ENCODE results near the gene GATA2. TPM values are rescaled to one million over a fixed set of nuclear protein-coding genes. Genes with fewer than 3 reads are reported as not detected.

Gene GATA2
- total RNA-seq, 1 experiment from 2014 or later = 9.6 TPM

DNA sequence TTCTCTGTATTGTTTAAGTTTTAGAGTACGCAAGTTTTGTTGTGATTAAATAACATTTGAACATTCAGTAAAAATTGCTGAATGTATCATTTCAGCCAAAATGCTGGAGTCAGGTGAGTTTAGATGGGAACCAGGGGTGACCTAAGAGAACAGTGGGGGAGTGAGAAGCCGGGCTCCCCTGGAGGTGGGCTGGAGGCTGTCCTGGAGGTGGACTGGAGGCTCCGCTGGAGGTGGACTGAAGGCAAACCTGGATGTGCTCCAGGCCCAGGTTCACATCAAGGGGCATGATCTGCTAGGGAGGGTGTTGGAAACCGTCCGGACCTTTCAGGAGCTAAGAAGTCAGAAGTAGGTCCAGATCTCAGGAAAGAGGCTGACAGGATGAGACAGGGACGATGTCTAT, 50.1 kb downstream of the GATA2 start:
- CTCF ChIA-PET = no interaction called here
- Mint-ChIP-seq H3K4me1 (ENCODE audit: low read depth, unreplicated experiment) (no peaks in the 10 kb centered on the region), H3K27ac (ENCODE audit: unreplicated experiment) (no peak overlapping the region), H3K9me3 (ENCODE audit: low read depth, unreplicated experiment) (no peaks in the 10 kb centered on the region), H3K36me3 (ENCODE audit: insufficient read depth, unreplicated experiment) (no peaks in the 10 kb centered on the region), H3K27me3 (ENCODE audit: unreplicated experiment) (peaks cover 92% of the 10 kb centered on the region), H3K4me3 (ENCODE audit: low read depth, unreplicated experiment) (no peak overlapping the region)
- intact Hi-C loops (cut with micrococcal nuclease; ENCODE audit: unreplicated experiment) = no loop called here
- no peak for DNase-seq
- TF ChIP-seq CTCF (IDR thresholded peaks at IDR 0.05; ENCODE audit: unreplicated experiment) = no peak
- BruUV-seq (replicated peaks) = no TSS peak

DNA sequence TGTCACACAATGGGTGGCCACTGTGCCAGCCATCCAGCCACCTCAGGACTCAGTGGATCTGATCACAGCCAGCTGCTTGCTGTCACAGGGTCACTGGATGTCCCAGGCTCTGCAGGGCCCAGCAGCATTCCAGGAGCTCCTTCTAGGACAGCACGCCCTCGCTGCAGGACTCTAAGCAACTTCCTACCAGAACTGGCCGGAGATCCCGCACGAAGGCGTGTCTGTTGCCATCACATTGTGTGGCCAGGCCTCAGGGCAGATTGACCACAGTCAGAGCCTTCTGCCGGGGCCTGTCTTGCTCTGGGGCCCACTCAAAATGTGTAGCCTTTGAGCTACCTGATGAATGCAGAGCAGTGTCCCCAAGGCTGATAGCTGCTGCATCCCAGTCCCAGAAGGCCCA, 50.9 kb downstream of the GATA2 start:
- no peak overlapping the region for H3K27ac Mint-ChIP-seq (ENCODE audit: unreplicated experiment)
- intact Hi-C loops (cut with micrococcal nuclease; ENCODE audit: unreplicated experiment) = no loop called here
- H3K36me3 Mint-ChIP-seq (ENCODE audit: insufficient read depth, unreplicated experiment) = no peaks in the 10 kb centered on the region
- peaks cover 83% of the 10 kb centered on the region for H3K27me3 Mint-ChIP-seq (ENCODE audit: unreplicated experiment)
- TF ChIP-seq CTCF (IDR thresholded peaks at IDR 0.05; ENCODE audit: unreplicated experiment) = no peak
- H3K9me3 Mint-ChIP-seq (ENCODE audit: low read depth, unreplicated experiment) = no peaks in the 10 kb centered on the region
- H3K4me3 Mint-ChIP-seq (ENCODE audit: low read depth, unreplicated experiment) = no peak overlapping the region
- no TSS peak for BruUV-seq (replicated peaks)
- DNase-seq = no peak
- no peaks in the 10 kb centered on the region for H3K4me1 Mint-ChIP-seq (ENCODE audit: low read depth, unreplicated experiment)
- CTCF ChIA-PET = no interaction called here

DNA sequence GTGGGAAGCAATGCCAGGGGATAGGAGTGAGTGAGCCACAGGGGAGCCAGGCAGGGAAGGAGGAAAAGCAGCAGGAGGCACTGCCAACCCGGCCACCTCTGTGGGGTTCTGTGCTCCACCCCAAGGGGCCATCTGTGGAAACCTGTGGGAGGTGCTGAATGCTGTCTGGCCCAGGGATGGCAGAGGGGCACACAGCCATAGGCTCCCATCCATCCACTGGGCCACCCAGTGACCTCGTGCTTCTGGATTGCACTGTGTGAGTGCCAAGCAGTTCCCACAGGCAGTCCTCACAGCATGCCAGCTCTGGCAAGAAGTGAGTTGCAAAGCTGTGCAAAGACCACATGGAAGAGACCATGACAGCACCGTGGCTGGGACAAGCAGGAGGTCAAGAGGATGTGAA, 53.8 kb downstream of the GATA2 start:
- CTCF ChIA-PET = no interaction called here
- DNase-seq = no peak
- no peak for TF ChIP-seq CTCF (IDR thresholded peaks at IDR 0.05; ENCODE audit: unreplicated experiment)
- Mint-ChIP-seq H3K4me1 (ENCODE audit: low read depth, unreplicated experiment) (peaks cover 12% of the 10 kb centered on the region), H3K27ac (ENCODE audit: unreplicated experiment) (no peak overlapping the region), H3K9me3 (ENCODE audit: low read depth, unreplicated experiment) (no peaks in the 10 kb centered on the region), H3K27me3 (ENCODE audit: unreplicated experiment) (peaks cover 55% of the 10 kb centered on the region), H3K36me3 (ENCODE audit: insufficient read depth, unreplicated experiment) (peaks cover 7% of the 10 kb centered on the region), H3K4me3 (ENCODE audit: low read depth, unreplicated experiment) (no peak overlapping the region)
- no TSS peak for BruUV-seq (replicated peaks)
- intact Hi-C loops (cut with micrococcal nuclease; ENCODE audit: unreplicated experiment) = no loop called here

DNA sequence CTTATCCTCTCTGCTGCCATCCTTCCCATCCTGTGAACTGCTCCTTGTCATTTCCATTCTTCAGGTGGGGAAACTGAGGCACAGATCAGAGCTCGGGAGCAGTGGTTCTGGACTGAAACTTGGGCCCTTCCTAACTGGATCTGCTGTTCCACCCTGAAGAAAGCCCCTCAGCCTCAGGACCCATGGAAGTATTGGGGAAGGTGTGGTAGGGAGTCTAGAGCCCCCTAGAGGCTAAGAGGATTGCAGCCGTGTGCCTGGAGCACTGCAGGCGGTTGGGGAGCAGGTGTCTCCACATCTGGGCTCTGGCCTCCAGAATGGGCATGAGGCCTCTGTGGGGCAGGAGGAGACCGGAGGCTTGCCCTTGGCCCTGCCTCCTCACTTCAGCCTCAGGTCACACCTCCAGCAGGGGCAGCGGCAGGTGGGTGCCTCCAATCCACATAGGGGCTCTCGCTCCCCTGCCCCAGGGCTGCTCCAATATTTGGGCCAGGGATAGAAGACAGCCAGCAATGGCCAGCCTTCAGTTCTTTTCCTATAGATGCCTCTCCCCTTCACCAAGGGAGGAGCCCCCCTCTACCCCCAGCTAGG, 54.4 kb downstream of the GATA2 start:
- H3K4me1 Mint-ChIP-seq (ENCODE audit: low read depth, unreplicated experiment) = peaks cover 12% of the 10 kb centered on the region
- DNase-seq = no peak
- TF ChIP-seq CTCF (IDR thresholded peaks at IDR 0.05; ENCODE audit: unreplicated experiment) = peak; percentile 53
- intact Hi-C loops (cut with micrococcal nuclease; ENCODE audit: unreplicated experiment) = no loop called here
- peaks cover 49% of the 10 kb centered on the region for H3K27me3 Mint-ChIP-seq (ENCODE audit: unreplicated experiment)
- peaks cover 7% of the 10 kb centered on the region for H3K36me3 Mint-ChIP-seq (ENCODE audit: insufficient read depth, unreplicated experiment)
- CTCF ChIA-PET = interaction anchor here (0.8 kb wide), 1 partner anchor 9 kb away, joined by 4 read pairs; no protein-coding TSS in a partner anchor
- BruUV-seq (replicated peaks) = no TSS peak
- H3K4me3 Mint-ChIP-seq (ENCODE audit: low read depth, unreplicated experiment) = no peak overlapping the region
- H3K9me3 Mint-ChIP-seq (ENCODE audit: low read depth, unreplicated experiment) = no peaks in the 10 kb centered on the region
- H3K27ac Mint-ChIP-seq (ENCODE audit: unreplicated experiment) = no peak overlapping the region

All from Calu3 (cell line).